H1 (cell line): ENCODE results near the gene DTX3. TPM values are rescaled to one million over a fixed set of nuclear protein-coding genes. Genes with fewer than 3 reads are reported as not detected.

ENCODE experiments used
- CTCF ChIA-PET: fragments of 300-600 bp; sonication (Branson Sonifier 250); formaldehyde crosslinking; loops from one replicate; lab custom pipeline; 2021; ENCODE audit not compliant: partially characterized antibody; lab: Charles Lee
- POLR2A ChIA-PET: fragments of 300-600 bp; sonication (Branson Sonifier 250); formaldehyde crosslinking; loops from one replicate; lab custom pipeline; 2021; ENCODE audit warnings: inconsistent platforms; ENCODE audit not compliant: partially characterized antibody; lab: Charles Lee
- DNase-seq, 2 experiments: peaks; one replicate each; pipeline versions ENCODE4 v3.0.0 to v3.0.0-alpha.2; 2010 to 2022; ENCODE audit warnings: low spot score in 2 of 2, low read depth in 1 of 2, mixed read lengths in 1 of 2
- FAIRE-seq: peaks from 2 replicates; lab custom pipeline; 2011; peaks lifted over from hg19 to GRCh38; lab: Jason Lieb, UNC
- H2AFZ ChIP-seq: 2 replicates; pipeline ENCODE4 v1.8.1; 2012; ENCODE audit warnings: low read length, inconsistent platforms
- H2AK5ac ChIP-seq: 2 replicates; pipeline ENCODE4 v1.6.1; 2013; ENCODE audit warnings: low read depth, low read length
- H2BK120ac ChIP-seq: replicated peaks from 2 replicates; pipeline ENCODE3; 2013; ENCODE audit warnings: low read depth, low read length, inconsistent platforms
- H2BK12ac ChIP-seq: 2 replicates; pipeline ENCODE4 v1.6.1; 2013; ENCODE audit warnings: low read depth, low read length
- H2BK15ac ChIP-seq: 2 replicates; pipeline ENCODE4 v1.6.1; 2013; ENCODE audit warnings: low read length
- H2BK20ac ChIP-seq: 2 replicates; pipeline ENCODE4 v1.6.1; 2013; ENCODE audit warnings: low read length
- H2BK5ac ChIP-seq: 2 replicates; pipeline ENCODE4 v1.6.1; 2013; ENCODE audit warnings: low read depth, low read length
- H3K14ac ChIP-seq: 2 replicates; pipeline ENCODE4 v1.6.1; 2013; ENCODE audit warnings: inconsistent platforms; ENCODE audit not compliant: insufficient read length
- H3K18ac ChIP-seq: 2 replicates; pipeline ENCODE4 v1.6.1; 2013; ENCODE audit warnings: low read length; ENCODE audit errors: extremely low read depth
- H3K23ac ChIP-seq: 2 replicates; pipeline ENCODE4 v1.6.1; 2013; ENCODE audit warnings: inconsistent platforms; ENCODE audit not compliant: insufficient read length
- H3K23me2 ChIP-seq: 2 replicates; pipeline ENCODE4 v1.6.1; 2013; ENCODE audit warnings: low read depth, low read length
- H3K27ac ChIP-seq: 2 replicates; pipeline ENCODE4 v1.6.1; 2011; ENCODE audit warnings: low read depth, low read length, inconsistent platforms
- H3K27me3 ChIP-seq, 4 experiments: replicated peaks in 1 of 4; 1 replicate in 1 of 4; 2 replicates in 3 of 4; pipeline versions ENCODE4 v1.6.1 to v1.8.1; 2011 to 2013; ENCODE audit warnings: low read length in 3 of 4, mild to moderate bottlenecking in 3 of 4, inconsistent platforms in 2 of 4, mixed read lengths in 2 of 4, moderate library complexity in 1 of 4; ENCODE audit not compliant: control insufficient read depth in 3 of 4, insufficient read depth in 3 of 4; ENCODE audit errors: extremely low read depth in 1 of 4
- H3K36me3 ChIP-seq, 4 experiments: 2 replicates each; pipeline versions ENCODE4 v1.6.1 to v1.8.1; 2011 to 2013; ENCODE audit warnings: mild to moderate bottlenecking in 4 of 4, low read length in 3 of 4, moderate library complexity in 2 of 4, control low read depth in 1 of 4, inconsistent platforms in 1 of 4; ENCODE audit not compliant: insufficient read depth in 4 of 4, control insufficient read depth in 2 of 4
- H3K4ac ChIP-seq: replicated peaks from 2 replicates; pipeline ENCODE3; 2013; ENCODE audit warnings: low read length, low read depth, mixed read lengths, inconsistent platforms; ENCODE audit not compliant: insufficient read length
- H3K4me1 ChIP-seq, 4 experiments: replicated peaks in 1 of 4; 1 replicate in 1 of 4; 2 replicates in 3 of 4; pipeline versions ENCODE4 v1.6.1 to v1.8.1; 2011 to 2013; ENCODE audit warnings: low read length in 3 of 4, inconsistent platforms in 2 of 4, mixed read lengths in 1 of 4; ENCODE audit not compliant: insufficient read depth in 4 of 4, control insufficient read depth in 3 of 4
- H3K4me2 ChIP-seq, 2 experiments: 2 replicates each; pipeline versions ENCODE4 v1.6.1 to v1.8.1; 2011 to 2013; ENCODE audit warnings: low read depth in 2 of 2, low read length in 2 of 2, control low read depth in 1 of 2, inconsistent platforms in 1 of 2, mild to moderate bottlenecking in 1 of 2; ENCODE audit not compliant: insufficient read depth in 1 of 2
- H3K4me3 ChIP-seq, 4 experiments: fragments of 200-600, 300-600 bp in 1 of 4; sonication (generic), shearing (Covaris generic), sonication (Bioruptor Twin) in 1 of 4; 2 replicates each; pipeline versions ENCODE4 v1.5.1 to v1.8.1; 2011 to 2016; ENCODE audit warnings: low read length in 4 of 4, low read depth in 3 of 4, control low read depth in 2 of 4, inconsistent platforms in 2 of 4, mild to moderate bottlenecking in 2 of 4, mixed read lengths in 1 of 4, moderate library complexity in 1 of 4; ENCODE audit not compliant: insufficient read depth in 2 of 4; ENCODE audit errors: extremely low read depth in 1 of 4
- H3K56ac ChIP-seq: replicated peaks from 2 replicates; pipeline ENCODE3; 2013; ENCODE audit warnings: low read depth, mild to moderate bottlenecking, mixed read lengths, low read length, inconsistent platforms; ENCODE audit not compliant: insufficient read length
- H3K79me1 ChIP-seq: 2 replicates; pipeline ENCODE4 v1.6.1; 2013; ENCODE audit warnings: low read depth, low read length, control low read depth
- H3K79me2 ChIP-seq, 2 experiments: 2 replicates each; pipeline versions ENCODE4 v1.6.1 to v1.8.1; 2012 to 2013; ENCODE audit warnings: low read length in 2 of 2, mild to moderate bottlenecking in 2 of 2, inconsistent platforms in 1 of 2; ENCODE audit not compliant: insufficient read depth in 2 of 2, control insufficient read depth in 1 of 2
- H3K9ac ChIP-seq, 4 experiments: replicated peaks in 1 of 4; 1 replicate in 1 of 4; 2 replicates in 3 of 4; pipeline versions ENCODE4 v1.6.1 to v1.8.1; 2011 to 2013; ENCODE audit warnings: low read depth in 3 of 4, low read length in 3 of 4, control low read depth in 2 of 4, mild to moderate bottlenecking in 2 of 4, moderate library complexity in 2 of 4, inconsistent platforms in 1 of 4; ENCODE audit errors: extremely low read depth in 1 of 4
- H3K9me3 ChIP-seq, 2 experiments: 2 replicates each; pipeline versions ENCODE4 v1.6.1 to v1.8.1; 2012 to 2013; ENCODE audit warnings: mild to moderate bottlenecking in 2 of 2, moderate library complexity in 2 of 2, control low read depth in 1 of 2, inconsistent platforms in 1 of 2, low read depth in 1 of 2, low read length in 1 of 2, mixed read lengths in 1 of 2; ENCODE audit not compliant: insufficient read depth in 2 of 2
- H4K20me1 ChIP-seq, 2 experiments: replicated peaks in 1 of 2; 2 replicates each; pipeline versions ENCODE3 to v1.8.1; 2011 to 2013; ENCODE audit warnings: inconsistent platforms in 2 of 2, low read length in 2 of 2, mild to moderate bottlenecking in 1 of 2; ENCODE audit not compliant: insufficient read depth in 2 of 2, control insufficient read depth in 1 of 2
- H4K5ac ChIP-seq: 2 replicates; pipeline ENCODE4 v1.6.1; 2013; ENCODE audit warnings: low read length, low read depth, mixed read lengths, inconsistent platforms; ENCODE audit not compliant: insufficient read length
- H4K8ac ChIP-seq: 2 replicates; pipeline ENCODE4 v1.8.0; 2013; ENCODE audit warnings: mild to moderate bottlenecking, moderate library complexity, low read length, inconsistent platforms; ENCODE audit not compliant: insufficient read depth; ENCODE audit errors: extremely low read depth
- H4K91ac ChIP-seq: replicated peaks from 2 replicates; pipeline ENCODE3; 2013; ENCODE audit warnings: low read length, mixed read lengths, inconsistent platforms; ENCODE audit not compliant: insufficient read length
- ATF3 ChIP-seq: IDR thresholded peaks from 2 replicates; pipeline ENCODE4 v1.6.1; 2011; ENCODE audit warnings: low read depth, mild to moderate bottlenecking, low read length; ENCODE audit not compliant: insufficient read depth
- BACH1 ChIP-seq: IDR thresholded peaks from 2 replicates; pipeline ENCODE4 v1.6.1; 2012; ENCODE audit warnings: low read length, improper control_type of control experiment
- CBX8 ChIP-seq: fragments of 300-800, 300-1000 bp; sonication (generic); IDR thresholded peaks from 2 replicates; pipeline ENCODE4 v1.7.1; 2016; ENCODE audit warnings: low read depth, low read length, borderline replicate concordance
- CEBPB ChIP-seq: IDR thresholded peaks from 2 replicates; pipeline ENCODE4 v1.6.1; 2012; ENCODE audit warnings: low read depth, low read length
- CHD2 ChIP-seq: IDR thresholded peaks from 2 replicates; pipeline ENCODE4 v1.6.1; 2012; ENCODE audit warnings: low read length, improper control_type of control experiment
- HDAC2 ChIP-seq, 2 experiments: fragments of 300-600 bp in 1 of 2; sonication (generic) in 1 of 2; IDR thresholded peaks; 2 replicates each; pipeline ENCODE4 v1.6.1; 2011 to 2012; ENCODE audit warnings: low read depth in 2 of 2, low read length in 2 of 2, mild to moderate bottlenecking in 2 of 2, moderate library complexity in 2 of 2, borderline replicate concordance in 1 of 2, inconsistent platforms in 1 of 2
- MAX ChIP-seq: IDR thresholded peaks from 2 replicates; pipeline ENCODE4 v1.6.1; 2012; ENCODE audit warnings: inconsistent platforms
- SRF ChIP-seq: IDR thresholded peaks from 2 replicates; pipeline ENCODE4 v1.6.1; 2011; ENCODE audit warnings: mild to moderate bottlenecking, low read depth, low read length, moderate library complexity
- TCF12 ChIP-seq: IDR thresholded peaks from 2 replicates; pipeline ENCODE4 v1.6.1; 2011; ENCODE audit warnings: low read depth, mild to moderate bottlenecking, low read length
- YY1 ChIP-seq: IDR thresholded peaks from 2 replicates; pipeline ENCODE4 v1.6.1; 2011; ENCODE audit warnings: low read depth, mild to moderate bottlenecking, low read length
- WGBS, 2 experiments: shearing (Covaris generic) in 1 of 2; methylation state at CpG; one replicate each; pipeline versions ENCODE4 v1.1.6 to v1.1.7; 2013 to 2015; ENCODE audit warnings: low lambda C conversion rate in 2 of 2, mixed read lengths in 2 of 2, inconsistent platforms in 1 of 2, low coverage in 1 of 2, missing lambda C conversion rate in 1 of 2; ENCODE audit not compliant: insufficient replicate concordance in 2 of 2, insufficient coverage in 1 of 2, insufficient read length in 1 of 2; ENCODE audit errors: extremely low coverage in 1 of 2, missing lambda C conversion rate in 1 of 2; 5-methylcytosine and 5-hydroxymethylcytosine counted together
- polyA plus RNA-seq, 7 experiments: library from polyadenylated mRNA; depleted of rRNA in 3 of 7; stranded (reverse) in 5 of 7; unstranded in 2 of 7; fragments of >200 nt in 5 of 7; fragments of 200-250 nt in 2 of 7; gene quantifications; 1 replicate in 5 of 7; 2 replicates in 1 of 7; 4 replicates in 1 of 7; pipeline versions ENCODE4 v1.2.1 to v1.2.3, GENCODE V29; 2011 to 2013; ENCODE audit warnings: missing spikeins in 2 of 7, mixed read lengths in 2 of 7
- total RNA-seq: library from RNA; stranded (reverse); fragmentation: NEBNext Ultra II Directional; extraction: Animal tissue kit (Norgen Biotek cat#: 25700); gene quantifications from 2 replicates; pipeline ENCODE4 v1.2.1, GENCODE V29; 2021

The DTX3 gene
- total and polyA plus RNA-seq, 2 of the 8 experiments (the other 6 are each of a cell fraction or from before 2014, with no cell fraction given), result 41.8 to 92.5 TPM

GRCh38 chr12:57621497-57622292 is 17.1 kb downstream of the DTX3 start:
- H3K9me3 ChIP-seq, result no peaks in the 10 kb centered on the region; a peak in 1 of 4 replicates
- no peak overlapping the region for H3K9ac ChIP-seq
- H2BK15ac ChIP-seq, result no peak overlapping the region
- H3K4me3 ChIP-seq, result peak overlapping the region; percentile 1 to 52 (median 24); a peak in 6 of 8 replicates
- H2BK12ac ChIP-seq, result peak overlapping the region; percentile 75; the same call in 1 of the 2 replicates
- no peak overlapping the region for H2AFZ ChIP-seq
- peaks cover 7% of the 10 kb centered on the region; the same call in 1 of the 2 replicates for H3K23me2 ChIP-seq
- DNase-seq, result peak in 1 of 2 experiments; percentile 87
- POLR2A ChIA-PET, result interaction anchor here (0.8 to 3.6 kb wide), 11 partner anchors 9 to 123 kb away, joined by 3 to 45 read pairs (median 4); partner anchors contain the start of genes ARHGEF25, B4GALNT1, DDIT3 and PIP4K2C
- H4K5ac ChIP-seq, result no peak overlapping the region
- H2BK20ac ChIP-seq, result no peak overlapping the region
- peaks cover 0 to 29% of the 10 kb centered on the region in 2 experiments for H4K20me1 ChIP-seq
- H4K91ac ChIP-seq, result no peak overlapping the region
- no peaks in the 10 kb centered on the region for H3K36me3 ChIP-seq
- H3K4me1 ChIP-seq, result peaks cover 0 to 20% (median 13%) of the 10 kb centered on the region in 4 experiments; a peak in 6 of 7 replicates
- H3K18ac ChIP-seq, result no peak overlapping the region
- 0 out of 2 replicates have a peak overlapping the region, but pooled peaks have one; percentile 14 for H2AK5ac ChIP-seq
- CTCF ChIA-PET, result interaction anchor here (0.6 to 10.7 kb wide), 33 partner anchors 9 to 308 kb away, joined by 3 to 201 read pairs (median 4); partner anchors contain the start of genes ARHGEF25, B4GALNT1, DTX3 and OS9
- peak overlapping the region; percentile 5 for H3K4ac ChIP-seq
- H3K79me1 ChIP-seq, result 0 out of 2 replicates have a peak, but pooled peaks cover 2% of the 10 kb centered on the region
- no peak overlapping the region; the same call in 1 of the 2 replicates for H4K8ac ChIP-seq
- H3K27ac ChIP-seq, result no peak overlapping the region
- no peak for FAIRE-seq
- no peak overlapping the region for H3K56ac ChIP-seq
- no peak overlapping the region for H3K23ac ChIP-seq
- H3K14ac ChIP-seq, result no peak overlapping the region
- H2BK5ac ChIP-seq, result no peak overlapping the region
- no peaks in the 10 kb centered on the region for H3K79me2 ChIP-seq
- H3K27me3 ChIP-seq, result peaks cover 86 to 98% (median 98%) of the 10 kb centered on the region in 4 experiments
- H2BK120ac ChIP-seq, result no peak overlapping the region
- peak overlapping the region; percentile 54 to 78 for H3K4me2 ChIP-seq
- WGBS, 2 experiments, result 4% methylated on average over 46 of the region's 49 CpGs; no CpG with 5 or more reads in 1 of the 2 experiments
- TF ChIP-seq CEBPB, result no peak
- TF ChIP-seq ATF3, result no peak
- no peak for TF ChIP-seq SRF
- TF ChIP-seq HDAC2 (IDR thresholded peaks at IDR 0.05; ENCODE audit: borderline replicate concordance in 1 of 2, low read depth in 2 of 2, low read length in 2 of 2), result peak in 1 of 2 experiments; percentile 96; a peak in 2 of 4 replicates
- 0 out of 2 replicates have a peak, but pooled peaks have one; percentile 9 for TF ChIP-seq MAX
- TF ChIP-seq BACH1, result peak; percentile 91
- no peak for TF ChIP-seq CBX8
- TF ChIP-seq YY1, result no peak
- no peak for TF ChIP-seq CHD2
- TF ChIP-seq TCF12, result 0 out of 2 replicates have a peak, but pooled peaks have one; percentile 45
